Measurements from ENCODE around the gene ABCA5. TPM values are rescaled to one million over a fixed set of nuclear protein-coding genes. Genes with fewer than 3 reads are reported as not detected.

The ABCA5 gene
- polyA plus RNA-seq (2013, experiment 1 of 2) = 1.5 TPM
- 1.7 TPM for polyA plus RNA-seq (2013, experiment 2 of 2)

DNA sequence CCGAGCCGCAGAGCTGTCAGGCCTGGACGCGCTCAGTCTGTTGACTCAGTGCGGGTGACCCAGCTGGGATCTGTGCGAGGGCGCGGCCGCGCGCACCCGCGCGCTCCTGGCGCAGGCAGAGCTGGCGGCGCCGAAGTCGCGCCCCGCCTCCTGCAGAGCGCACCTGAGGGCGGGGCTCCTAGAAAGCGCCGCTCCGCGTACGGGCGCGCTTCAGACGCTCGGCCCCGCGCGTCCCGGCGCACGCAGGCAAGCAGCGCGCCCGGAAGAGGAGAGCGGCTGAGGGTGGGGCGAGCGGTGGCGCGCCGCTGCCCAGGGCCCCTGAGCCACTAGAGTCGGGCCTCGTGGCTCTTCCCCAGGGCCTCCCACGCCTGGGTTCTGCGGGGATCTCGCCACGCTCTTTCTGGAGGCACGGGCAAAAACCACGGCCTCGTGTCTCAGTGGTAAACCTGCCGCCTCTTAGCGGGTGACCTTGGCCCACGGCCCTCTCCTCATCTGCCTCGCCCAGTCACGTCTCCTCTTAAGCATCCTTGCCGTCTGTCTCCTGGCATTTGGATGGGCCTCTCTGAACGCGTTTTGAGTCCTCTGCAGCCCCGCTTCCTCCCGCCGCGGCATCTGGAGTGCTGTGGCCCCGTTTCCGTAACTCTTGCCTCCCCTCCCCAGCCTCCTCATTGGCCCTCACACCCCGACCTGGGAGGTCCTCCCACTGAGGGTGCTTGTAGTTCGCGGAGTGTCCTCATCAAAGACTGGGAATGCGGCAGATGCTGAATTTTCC lies at the start of gene ABCA5:
TSS of gene ABCA5 (minus strand) at position 74 of the 772 bp plus-strand sequence. CDS start 12,718 bp downstream, outside the sequence.
- Histone ChIP-seq H3K9ac (ENCODE audit: low read depth, low read length) (peak within 1 kb of the TSS; percentile 58), H3K4me1 (ENCODE audit: insufficient read depth, low read length) (peaks cover 23% of the 10 kb centered on the region), H3K27me3 (ENCODE audit: insufficient read depth, low read length) (peaks cover 27% of the 10 kb centered on the region), H3K4me3 (ENCODE audit: low read length) (peak within 1 kb of the TSS; percentile 77), H3K36me3 (ENCODE audit: insufficient read depth, low read length) (no peaks in the 10 kb centered on the region), H3K9me3 (ENCODE audit: insufficient read depth, low read depth, low read length) (peaks cover 3% of the 10 kb centered on the region; the same call in 1 of the 2 replicates), H3K27ac (ENCODE audit: low read depth, low read length) (no peak within 1 kb of the TSS)
- 2% methylated on average over 74 of the region's 74 CpGs for WGBS

GRCh38 chr17:69375229-69375628 lies 48.3 kb upstream of the ABCA5 start:
- no peaks in the 10 kb centered on the region for H3K9me3 ChIP-seq (ENCODE audit: insufficient read depth, low read depth, low read length)
- no peak overlapping the region for H3K4me3 ChIP-seq (ENCODE audit: low read length)
- H3K27ac ChIP-seq (ENCODE audit: low read depth, low read length) = no peak overlapping the region
- H3K27me3 ChIP-seq (ENCODE audit: insufficient read depth, low read length) = no peaks in the 10 kb centered on the region
- no peaks in the 10 kb centered on the region for H3K36me3 ChIP-seq (ENCODE audit: insufficient read depth, low read length)
- peaks cover 5% of the 10 kb centered on the region; the same call in 1 of the 2 replicates for H3K4me1 ChIP-seq (ENCODE audit: insufficient read depth, low read length)
- 100% methylated on average over 2 of the region's 2 CpGs for WGBS
- no peak overlapping the region for H3K9ac ChIP-seq (ENCODE audit: low read depth, low read length)

DNA sequence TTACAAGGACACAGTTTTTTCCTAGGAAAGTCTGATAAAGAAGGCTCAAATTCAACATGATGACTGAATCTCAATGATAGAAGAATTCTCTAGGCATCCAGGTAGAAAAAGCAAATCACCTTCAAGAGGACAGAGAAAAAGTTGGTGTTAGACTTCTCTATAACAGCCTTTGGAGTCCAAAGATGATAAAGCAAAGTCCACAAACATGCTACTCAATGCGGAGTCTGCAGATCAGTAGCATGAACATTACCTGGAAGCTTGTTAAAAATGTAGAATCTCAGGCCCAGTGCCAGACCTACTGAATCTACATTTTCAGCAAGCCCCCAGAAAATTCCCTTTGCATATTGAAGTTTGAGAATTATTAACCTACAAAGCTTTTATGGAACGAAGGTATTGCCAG lies 46.1 kb upstream of the ABCA5 start:
- no peak overlapping the region for H3K9ac ChIP-seq (ENCODE audit: low read depth, low read length)
- WGBS = 92% methylated on average over 1 of the region's 2 CpGs
- H3K27me3 ChIP-seq (ENCODE audit: insufficient read depth, low read length) = no peaks in the 10 kb centered on the region
- no peak overlapping the region for H3K27ac ChIP-seq (ENCODE audit: low read depth, low read length)
- H3K4me1 ChIP-seq (ENCODE audit: insufficient read depth, low read length) = peaks cover 5% of the 10 kb centered on the region; the same call in 1 of the 2 replicates
- no peaks in the 10 kb centered on the region for H3K36me3 ChIP-seq (ENCODE audit: insufficient read depth, low read length)
- no peaks in the 10 kb centered on the region for H3K9me3 ChIP-seq (ENCODE audit: insufficient read depth, low read depth, low read length)
- no peak overlapping the region for H3K4me3 ChIP-seq (ENCODE audit: low read length)

DNA sequence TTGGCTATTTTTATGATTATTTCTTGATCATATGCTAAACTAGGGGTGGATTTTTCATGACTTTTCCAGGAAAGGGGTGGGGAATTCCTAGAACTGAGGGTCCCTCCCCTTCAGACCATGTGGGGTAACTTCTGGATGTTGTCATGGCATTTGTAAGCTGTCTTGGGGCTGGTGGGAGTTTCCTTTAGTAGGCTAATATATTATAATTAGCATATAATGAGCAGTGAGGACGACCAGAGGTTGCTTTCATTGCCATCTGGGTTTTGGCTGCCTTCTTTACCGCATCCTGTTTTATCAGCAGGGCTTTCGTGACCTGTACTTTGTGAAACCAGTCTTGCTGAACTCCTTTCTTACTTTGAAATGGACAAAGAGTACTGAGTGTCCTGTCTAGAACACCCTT lies 40.4 kb upstream of the ABCA5 start:
- H3K27me3 ChIP-seq (ENCODE audit: insufficient read depth, low read length) = no peaks in the 10 kb centered on the region
- H3K4me1 ChIP-seq (ENCODE audit: insufficient read depth, low read length) = peaks cover 5% of the 10 kb centered on the region; the same call in 1 of the 2 replicates
- H3K4me3 ChIP-seq (ENCODE audit: low read length) = no peak overlapping the region
- H3K9ac ChIP-seq (ENCODE audit: low read depth, low read length) = no peak overlapping the region
- no peaks in the 10 kb centered on the region for H3K36me3 ChIP-seq (ENCODE audit: insufficient read depth, low read length)
- 80% methylated on average over 3 of the region's 3 CpGs for WGBS
- H3K27ac ChIP-seq (ENCODE audit: low read depth, low read length) = no peak overlapping the region
- H3K9me3 ChIP-seq (ENCODE audit: insufficient read depth, low read depth, low read length) = no peaks in the 10 kb centered on the region

GRCh38 chr17:69363488-69364210 lies 36.7 kb upstream of the ABCA5 start:
- no peaks in the 10 kb centered on the region for H3K27me3 ChIP-seq (ENCODE audit: insufficient read depth, low read length)
- H3K9ac ChIP-seq (ENCODE audit: low read depth, low read length) = no peak overlapping the region
- WGBS = no CpG with 5 or more reads among the region's 2 CpGs
- no peak overlapping the region for H3K4me3 ChIP-seq (ENCODE audit: low read length)
- peaks cover 5% of the 10 kb centered on the region for H3K4me1 ChIP-seq (ENCODE audit: insufficient read depth, low read length)
- no peaks in the 10 kb centered on the region for H3K36me3 ChIP-seq (ENCODE audit: insufficient read depth, low read length)
- no peak overlapping the region for H3K27ac ChIP-seq (ENCODE audit: low read depth, low read length)
- no peaks in the 10 kb centered on the region for H3K9me3 ChIP-seq (ENCODE audit: insufficient read depth, low read depth, low read length)

DNA sequence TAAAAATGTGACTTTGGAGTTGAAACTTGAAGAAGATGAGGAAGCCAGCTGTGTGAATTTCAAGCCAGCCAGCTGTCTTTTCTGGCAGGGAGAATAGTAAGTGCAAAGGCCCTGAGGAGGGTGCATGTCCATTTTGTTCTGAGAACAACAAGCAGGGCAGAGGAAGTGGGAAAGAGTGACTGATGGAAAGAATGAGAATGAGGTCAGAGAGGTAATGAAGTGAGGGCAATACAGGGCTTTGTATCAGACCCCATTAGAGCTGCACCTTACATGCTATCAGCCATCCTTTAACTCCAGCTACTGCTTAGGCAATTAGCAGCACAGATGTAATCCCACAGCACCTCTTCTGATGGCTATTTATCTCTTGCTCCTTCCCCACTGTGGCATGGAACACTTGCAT lies 34.2 kb upstream of the ABCA5 start:
- Histone ChIP-seq H3K9ac (ENCODE audit: low read depth, low read length) (no peak overlapping the region), H3K36me3 (ENCODE audit: insufficient read depth, low read length) (no peaks in the 10 kb centered on the region), H3K9me3 (ENCODE audit: insufficient read depth, low read depth, low read length) (no peaks in the 10 kb centered on the region), H3K27ac (ENCODE audit: low read depth, low read length) (no peak overlapping the region), H3K4me3 (ENCODE audit: low read length) (no peak overlapping the region), H3K27me3 (ENCODE audit: insufficient read depth, low read length) (no peaks in the 10 kb centered on the region), H3K4me1 (ENCODE audit: insufficient read depth, low read length) (peaks cover 5% of the 10 kb centered on the region)

DNA sequence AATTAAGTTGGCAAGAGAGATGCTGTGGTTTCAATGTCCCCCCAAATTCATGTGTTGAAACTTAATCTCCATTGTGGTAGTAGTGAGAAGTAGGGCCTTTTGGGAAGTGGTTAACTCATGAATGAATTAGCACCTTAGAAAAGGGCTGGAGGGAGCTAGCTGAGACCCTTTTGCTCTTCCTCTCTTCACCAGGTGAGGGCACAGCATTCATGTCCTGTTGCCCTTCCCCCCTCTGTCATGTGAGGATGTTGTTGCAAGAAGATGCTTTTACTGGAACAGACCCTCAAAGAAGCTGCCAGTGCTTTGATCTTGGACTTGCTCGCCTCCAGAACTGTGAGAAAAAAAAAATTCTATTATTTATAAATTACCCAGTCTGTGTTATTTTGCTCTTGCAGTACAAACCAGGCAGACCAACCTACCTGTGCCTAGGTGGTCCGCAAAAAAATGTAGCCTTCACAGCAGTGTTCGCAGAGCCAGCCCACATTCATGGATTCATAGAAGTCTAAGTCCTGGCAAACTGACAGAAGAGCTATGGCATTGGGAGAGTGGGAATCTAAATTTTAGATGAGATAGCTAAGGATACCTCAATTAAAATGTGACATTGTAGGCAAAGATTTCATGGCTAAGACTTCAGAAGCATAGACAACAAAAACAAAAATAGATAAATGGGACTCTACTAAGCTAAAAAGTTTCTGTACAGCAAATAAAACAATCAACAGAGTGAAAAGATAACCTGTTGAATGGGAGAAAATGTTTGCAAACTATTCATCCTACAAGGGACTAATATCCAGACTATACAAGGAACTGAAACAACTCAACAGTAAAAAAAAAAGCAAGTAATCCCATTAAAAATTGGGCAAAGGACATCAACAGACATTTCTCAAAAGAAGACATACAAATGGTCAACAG lies 32.0 kb upstream of the ABCA5 start:
- WGBS = 98% methylated on average over 2 of the region's 3 CpGs
- no peak overlapping the region for H3K4me3 ChIP-seq (ENCODE audit: low read length)
- no peak overlapping the region for H3K27ac ChIP-seq (ENCODE audit: low read depth, low read length)
- H3K4me1 ChIP-seq (ENCODE audit: insufficient read depth, low read length) = peaks cover 5% of the 10 kb centered on the region
- H3K36me3 ChIP-seq (ENCODE audit: insufficient read depth, low read length) = no peaks in the 10 kb centered on the region
- no peak overlapping the region for H3K9ac ChIP-seq (ENCODE audit: low read depth, low read length)
- no peaks in the 10 kb centered on the region for H3K27me3 ChIP-seq (ENCODE audit: insufficient read depth, low read length)
- no peaks in the 10 kb centered on the region for H3K9me3 ChIP-seq (ENCODE audit: insufficient read depth, low read depth, low read length)

- WGBS = 63% methylated on average over 2 of the region's 2 CpGs
- Histone ChIP-seq H3K9me3 (ENCODE audit: insufficient read depth, low read depth, low read length) (no peaks in the 10 kb centered on the region), H3K27ac (ENCODE audit: low read depth, low read length) (no peak overlapping the region), H3K27me3 (ENCODE audit: insufficient read depth, low read length) (no peaks in the 10 kb centered on the region), H3K36me3 (ENCODE audit: insufficient read depth, low read length) (no peaks in the 10 kb centered on the region), H3K4me1 (ENCODE audit: insufficient read depth, low read length) (peaks cover 5% of the 10 kb centered on the region), H3K9ac (ENCODE audit: low read depth, low read length) (no peak overlapping the region), H3K4me3 (ENCODE audit: low read length) (no peak overlapping the region)
These were observed 30.8 kb upstream of the ABCA5 start for GRCh38 chr17:69357701-69358100.

DNA sequence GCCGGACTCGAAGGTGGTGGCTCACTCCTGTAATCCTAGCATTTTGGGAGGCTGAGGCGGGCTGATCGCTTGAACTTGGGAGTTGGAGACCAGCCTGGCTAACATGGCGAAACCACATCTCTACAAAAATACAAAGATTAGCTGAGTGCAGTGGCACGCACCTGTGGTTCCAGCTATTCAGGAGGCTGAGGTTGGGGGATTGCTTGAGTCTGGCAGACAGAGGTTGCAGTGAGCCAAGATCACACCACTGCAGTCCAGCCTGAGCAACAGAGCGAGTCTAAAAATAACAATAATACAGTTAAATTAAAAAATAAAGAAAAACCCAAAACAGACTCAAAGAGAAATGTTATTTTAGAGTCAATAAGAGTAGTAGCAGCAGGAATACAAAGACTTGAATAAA lies 29.7 kb upstream of the ABCA5 start:
- Histone ChIP-seq H3K9me3 (ENCODE audit: insufficient read depth, low read depth, low read length) (no peaks in the 10 kb centered on the region), H3K4me1 (ENCODE audit: insufficient read depth, low read length) (peaks cover 5% of the 10 kb centered on the region), H3K36me3 (ENCODE audit: insufficient read depth, low read length) (no peaks in the 10 kb centered on the region), H3K27me3 (ENCODE audit: insufficient read depth, low read length) (no peaks in the 10 kb centered on the region), H3K9ac (ENCODE audit: low read depth, low read length) (no peak overlapping the region), H3K4me3 (ENCODE audit: low read length) (no peak overlapping the region), H3K27ac (ENCODE audit: low read depth, low read length) (no peak overlapping the region)
- 91% methylated on average over 6 of the region's 7 CpGs for WGBS

DNA sequence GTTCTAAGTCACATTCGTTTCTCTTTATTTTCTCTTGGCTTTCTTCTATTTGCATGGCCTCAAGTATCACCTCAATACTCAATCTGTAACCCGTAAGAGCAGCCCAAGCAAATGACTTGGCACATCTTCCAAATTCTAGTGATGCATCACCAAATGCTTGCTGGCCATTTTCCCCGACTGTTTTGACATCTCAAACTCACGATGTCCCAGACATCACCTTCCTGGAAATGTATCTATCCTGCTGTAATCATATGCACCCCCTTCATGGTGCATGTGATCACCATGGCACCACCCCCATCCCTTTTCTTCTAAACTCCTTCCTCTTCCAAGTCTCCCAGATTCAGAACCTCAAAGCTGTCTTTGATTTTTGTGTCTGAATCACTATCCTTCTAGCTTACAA lies 24.0 kb upstream of the ABCA5 start:
- Histone ChIP-seq H3K36me3 (ENCODE audit: insufficient read depth, low read length) (no peaks in the 10 kb centered on the region), H3K9ac (ENCODE audit: low read depth, low read length) (no peak overlapping the region), H3K4me1 (ENCODE audit: insufficient read depth, low read length) (peaks cover 6% of the 10 kb centered on the region), H3K4me3 (ENCODE audit: low read length) (no peak overlapping the region), H3K27ac (ENCODE audit: low read depth, low read length) (no peak overlapping the region), H3K9me3 (ENCODE audit: insufficient read depth, low read depth, low read length) (no peaks in the 10 kb centered on the region), H3K27me3 (ENCODE audit: insufficient read depth, low read length) (no peaks in the 10 kb centered on the region)
- 93% methylated on average over 4 of the region's 4 CpGs for WGBS

GRCh38 chr17:69348429-69348828 lies 21.5 kb upstream of the ABCA5 start:
- H3K4me1 ChIP-seq (ENCODE audit: insufficient read depth, low read length) = peaks cover 7% of the 10 kb centered on the region
- no peaks in the 10 kb centered on the region for H3K36me3 ChIP-seq (ENCODE audit: insufficient read depth, low read length)
- no peak overlapping the region for H3K27ac ChIP-seq (ENCODE audit: low read depth, low read length)
- 90% methylated on average over 2 of the region's 2 CpGs for WGBS
- no peaks in the 10 kb centered on the region for H3K9me3 ChIP-seq (ENCODE audit: insufficient read depth, low read depth, low read length)
- no peaks in the 10 kb centered on the region for H3K27me3 ChIP-seq (ENCODE audit: insufficient read depth, low read length)
- no peak overlapping the region for H3K4me3 ChIP-seq (ENCODE audit: low read length)
- no peak overlapping the region for H3K9ac ChIP-seq (ENCODE audit: low read depth, low read length)
